GM18519 (cell line): ENCODE measurements around the gene IRF2BPL.

Experiments used
- ATAC-seq: cut with Tn5 transposase; IDR thresholded peaks from one replicate; pipeline ENCODE4 v1.9.1; 2021; ENCODE audit warnings: mild to moderate bottlenecking, moderate library complexity; ENCODE audit not compliant: unreplicated experiment, low FRiP score

Gene IRF2BPL

DNA sequence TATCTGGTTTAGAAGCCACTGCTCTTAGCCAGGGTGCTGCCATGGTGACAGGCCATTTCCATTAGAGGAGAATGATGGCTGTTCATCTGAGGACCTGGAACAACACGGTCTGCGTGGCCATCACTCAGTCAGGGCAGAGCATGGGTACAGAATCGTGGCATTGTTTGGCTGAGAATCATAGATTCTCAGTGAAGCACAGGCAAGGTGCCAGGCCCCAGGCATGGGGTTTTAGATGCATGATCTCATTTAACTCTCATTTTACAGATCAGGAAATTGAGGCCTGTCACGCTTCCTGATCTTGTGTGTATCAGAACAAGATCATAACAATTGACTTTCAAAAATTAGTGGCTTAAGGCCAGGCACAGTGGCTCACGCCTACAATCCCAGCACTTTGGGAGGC, 26.8 kb upstream of the IRF2BPL start:
- no peak for ATAC-seq

DNA sequence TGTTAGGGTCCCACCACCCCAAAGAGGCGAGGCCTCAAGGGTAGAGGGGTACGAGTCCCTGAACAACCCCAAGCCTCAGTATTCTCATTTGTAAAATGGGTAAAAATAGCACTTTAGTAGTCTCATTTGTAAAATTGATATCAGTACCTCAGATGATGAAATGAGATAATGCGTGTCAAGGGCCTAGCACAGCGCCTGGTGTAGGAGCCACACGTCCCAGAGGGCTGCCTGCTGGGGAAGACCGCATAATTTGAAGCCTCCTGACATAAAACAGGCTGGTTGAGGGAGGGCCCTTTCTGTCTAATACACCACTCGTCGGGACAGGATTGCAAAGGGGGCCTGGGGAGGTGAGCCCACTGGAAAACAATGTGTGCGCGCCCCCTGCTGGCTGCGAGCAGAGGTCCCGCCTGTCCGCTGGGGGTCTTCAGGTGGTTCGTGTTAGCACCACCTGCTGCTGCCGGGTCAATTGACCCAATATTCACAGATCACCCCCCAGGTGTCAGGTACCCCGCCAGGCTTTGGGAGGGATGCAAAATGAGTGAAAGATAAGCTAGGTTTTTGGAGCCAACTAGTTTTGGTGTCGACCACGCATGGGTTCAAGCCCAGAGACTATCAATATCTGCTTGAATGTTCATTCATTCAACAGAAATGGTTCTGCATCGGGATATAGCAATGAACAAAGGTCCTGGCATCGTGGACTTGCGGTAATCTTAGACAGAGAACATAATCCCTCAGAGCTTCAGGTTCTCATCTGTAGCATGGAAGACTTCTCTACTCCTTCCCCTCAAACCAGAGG, 24.7 kb upstream of the IRF2BPL start:
- no peak for ATAC-seq

DNA sequence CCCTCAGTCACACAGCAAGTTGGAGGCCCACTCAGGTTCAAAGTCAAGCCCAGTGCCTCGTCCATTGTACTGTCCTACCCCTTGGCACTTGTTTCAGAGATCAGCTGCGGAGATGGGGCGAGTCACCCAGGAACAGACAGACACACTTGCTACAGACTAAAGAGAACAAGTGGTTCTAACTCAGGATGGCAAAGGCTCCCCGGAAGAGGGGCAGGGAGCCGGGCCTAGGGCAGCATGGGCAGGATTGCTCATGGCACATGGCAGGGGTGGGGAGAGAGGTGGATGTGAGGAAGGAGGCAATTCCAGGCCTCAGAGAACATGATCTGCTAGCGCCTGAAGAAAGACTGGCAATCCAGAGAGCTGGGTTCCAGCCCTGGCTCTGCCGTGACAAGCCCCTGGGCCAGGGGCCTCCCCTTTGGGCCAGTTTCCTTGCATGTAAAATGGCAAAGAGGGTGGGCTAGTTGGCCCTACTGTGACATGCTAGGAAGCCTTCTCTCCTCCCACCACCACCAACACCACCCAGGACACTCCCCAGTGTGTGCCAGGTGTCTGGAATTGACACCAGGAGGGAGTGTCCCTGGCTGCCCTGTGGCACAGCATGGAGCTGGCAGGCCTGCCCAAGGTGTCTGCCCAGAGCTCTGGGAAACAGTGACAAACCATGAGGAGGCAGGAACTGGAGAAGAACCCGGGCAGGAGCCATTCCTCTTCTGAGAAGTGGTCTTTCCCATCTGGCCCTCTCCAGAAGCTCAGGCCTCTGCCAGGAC, 24.0 kb upstream of the IRF2BPL start:
- ATAC-seq = no peak

DNA sequence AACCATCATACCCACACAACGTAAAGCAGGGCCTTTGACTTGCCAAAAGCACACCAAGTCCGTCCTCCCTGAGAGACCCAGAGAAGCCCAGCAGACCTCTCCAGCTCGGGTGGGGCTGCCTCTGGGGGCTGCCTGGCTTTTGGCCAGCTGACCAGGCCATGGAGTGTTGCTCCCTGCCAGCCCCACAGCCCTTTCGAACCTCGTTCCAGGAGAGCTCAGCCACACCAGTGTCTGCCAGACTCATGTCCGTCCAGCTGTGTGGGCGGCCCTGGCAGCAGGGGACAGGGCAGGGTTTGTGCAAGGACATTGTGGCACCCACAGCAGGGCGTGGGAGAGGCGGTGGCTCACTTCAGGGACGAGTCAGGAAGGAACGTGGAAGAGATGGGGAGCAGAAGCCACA, 22.6 kb upstream of the IRF2BPL start:
- ATAC-seq = no peak

DNA sequence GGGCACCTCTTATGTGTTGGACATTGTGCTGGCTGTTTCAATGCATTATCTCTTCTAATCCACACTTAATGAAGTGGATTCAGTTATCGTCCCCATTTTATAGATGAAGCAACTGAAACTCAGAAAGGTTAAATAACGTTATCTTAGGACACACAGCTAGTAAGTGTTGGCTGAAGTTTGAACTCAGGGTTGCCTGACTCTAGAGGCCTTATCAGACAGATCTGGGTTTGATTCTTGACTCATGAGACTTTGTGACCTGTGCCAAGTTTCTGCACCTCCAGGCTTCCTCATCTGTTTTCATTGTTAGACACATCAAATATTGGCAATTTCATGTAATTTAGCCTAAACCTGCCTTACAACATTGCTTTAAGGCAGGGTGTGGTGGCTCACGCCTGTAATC, 18.2 kb upstream of the IRF2BPL start:
- no peak for ATAC-seq

DNA sequence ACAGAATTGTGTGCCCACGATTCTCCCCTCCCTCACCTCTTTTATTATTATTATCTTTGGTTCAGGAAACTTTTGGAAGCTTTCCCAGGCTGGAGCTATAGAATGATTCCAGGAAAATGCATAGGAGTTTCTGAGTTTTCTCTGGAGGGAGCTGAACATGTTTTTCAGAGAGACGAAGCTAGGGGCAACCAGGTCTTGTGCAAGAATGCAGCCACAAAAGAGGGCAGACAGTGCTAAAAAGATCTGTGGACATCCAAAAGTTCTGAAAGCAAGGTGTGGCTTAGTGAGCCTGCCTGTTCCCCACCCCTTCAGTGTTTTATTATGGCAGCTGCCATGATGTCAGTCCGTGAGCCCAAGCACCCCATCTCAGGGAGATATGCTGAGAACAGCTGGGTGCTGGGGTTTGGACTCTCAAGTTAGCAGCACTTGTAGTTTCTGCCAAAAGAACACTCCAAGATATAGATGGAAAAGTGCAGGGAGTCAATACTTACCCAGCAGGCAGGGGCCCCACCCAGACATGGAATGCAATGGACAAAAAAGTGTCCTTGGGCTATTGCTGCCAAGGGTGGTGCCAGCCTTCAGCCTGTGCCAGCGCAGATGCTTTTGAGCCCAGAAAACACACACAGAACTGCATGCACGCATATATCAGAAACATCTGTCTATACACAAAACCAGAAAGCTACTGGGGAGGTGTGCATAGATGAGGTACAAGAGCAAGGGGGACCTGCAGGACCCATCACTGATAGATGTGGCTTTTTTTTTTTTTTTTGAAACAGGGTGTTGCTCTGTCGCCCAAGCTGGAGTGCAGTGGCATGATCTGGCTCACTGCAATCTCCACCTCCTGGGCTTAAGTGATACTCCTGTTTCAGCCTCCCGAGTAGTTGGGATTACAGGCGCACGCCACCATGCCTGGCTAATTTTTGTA, 17.0 kb upstream of the IRF2BPL start:
- ATAC-seq = no peak

DNA sequence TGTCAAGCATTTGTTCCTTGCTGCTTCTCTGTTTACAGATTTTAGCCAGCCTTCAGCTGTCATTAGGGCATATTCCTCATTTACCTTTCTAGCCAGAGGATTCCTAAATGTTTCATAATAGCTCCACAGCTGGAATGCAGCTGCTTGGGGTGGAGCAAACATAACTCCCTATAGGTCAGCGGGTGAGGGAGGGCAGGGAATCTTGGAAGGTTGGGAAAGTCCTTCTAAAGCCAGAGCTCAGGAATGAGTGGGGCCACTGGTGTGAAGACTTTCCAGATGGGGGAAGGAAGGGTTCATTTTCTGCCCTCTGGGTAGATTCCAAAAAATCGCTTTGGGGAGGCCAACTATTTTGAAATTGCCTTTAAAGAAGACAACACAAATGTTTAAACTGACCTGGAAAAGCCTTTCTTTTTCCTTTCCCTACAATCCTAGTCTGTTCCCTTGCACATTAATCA, 16.3 kb upstream of the IRF2BPL start:
- no peak for ATAC-seq

DNA sequence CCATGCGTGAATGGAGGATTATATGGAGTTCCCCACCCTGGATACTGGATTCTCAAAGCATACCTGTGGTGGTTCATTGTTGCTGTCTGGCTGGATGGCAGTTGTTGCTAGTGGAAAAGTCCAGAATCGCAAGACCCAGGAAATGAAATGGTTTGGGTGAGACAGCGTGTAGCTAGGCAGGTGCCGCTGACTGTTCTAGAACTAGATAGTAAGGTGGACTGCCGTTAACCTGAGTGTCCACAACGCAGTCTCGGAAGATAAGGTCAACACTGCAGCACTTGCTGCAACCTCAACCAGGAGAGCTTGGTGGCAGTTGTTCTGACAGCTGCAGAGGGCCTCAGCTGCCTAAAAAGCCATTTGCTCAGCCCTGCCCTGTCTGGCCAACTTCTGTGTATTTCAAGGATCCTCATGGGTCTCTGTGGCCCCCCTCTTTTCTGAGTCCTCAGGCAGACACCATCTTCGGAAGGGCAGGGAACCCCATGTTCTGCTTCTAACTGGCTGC, 15.5 kb upstream of the IRF2BPL start:
- ATAC-seq = no peak

DNA sequence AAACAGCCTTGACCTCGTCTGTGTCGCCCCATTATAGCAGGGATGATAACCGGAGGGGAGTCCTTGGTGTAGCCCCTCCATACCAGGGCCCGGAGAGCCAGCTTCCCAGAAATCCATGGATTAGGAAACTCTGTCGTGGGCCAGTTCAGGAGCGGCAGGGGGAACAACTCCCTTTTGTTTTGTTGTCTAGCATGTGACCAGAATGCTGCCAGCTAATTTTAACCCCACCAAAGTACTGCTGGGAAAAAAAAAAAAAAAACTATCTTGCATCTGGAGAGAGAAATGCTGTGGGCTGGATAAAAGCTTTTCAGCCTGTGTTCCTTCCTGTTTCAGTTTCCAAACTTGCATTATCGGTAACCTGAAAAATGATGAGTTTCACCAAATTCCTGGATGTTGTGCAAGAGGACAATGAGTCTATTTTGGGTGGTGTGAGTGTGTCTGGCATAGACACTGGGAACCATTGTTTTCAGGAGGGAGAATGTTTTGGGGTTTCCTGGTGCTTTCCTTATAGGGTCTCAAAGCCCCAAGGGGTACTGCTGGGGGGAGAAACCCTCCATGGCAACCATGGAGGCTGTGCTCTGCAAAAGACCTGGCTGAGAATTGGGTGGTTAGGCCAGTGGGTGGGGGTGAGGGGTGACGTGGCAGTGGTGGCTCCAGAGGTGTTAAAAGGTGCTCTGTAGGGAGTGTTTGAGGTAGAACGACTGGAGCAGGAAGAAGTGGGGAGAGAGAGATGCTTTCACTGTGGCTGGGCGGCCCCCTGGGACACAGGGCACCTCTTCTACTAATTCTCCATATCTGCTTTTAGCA, 14.9 kb upstream of the IRF2BPL start:
- ATAC-seq = no peak

DNA sequence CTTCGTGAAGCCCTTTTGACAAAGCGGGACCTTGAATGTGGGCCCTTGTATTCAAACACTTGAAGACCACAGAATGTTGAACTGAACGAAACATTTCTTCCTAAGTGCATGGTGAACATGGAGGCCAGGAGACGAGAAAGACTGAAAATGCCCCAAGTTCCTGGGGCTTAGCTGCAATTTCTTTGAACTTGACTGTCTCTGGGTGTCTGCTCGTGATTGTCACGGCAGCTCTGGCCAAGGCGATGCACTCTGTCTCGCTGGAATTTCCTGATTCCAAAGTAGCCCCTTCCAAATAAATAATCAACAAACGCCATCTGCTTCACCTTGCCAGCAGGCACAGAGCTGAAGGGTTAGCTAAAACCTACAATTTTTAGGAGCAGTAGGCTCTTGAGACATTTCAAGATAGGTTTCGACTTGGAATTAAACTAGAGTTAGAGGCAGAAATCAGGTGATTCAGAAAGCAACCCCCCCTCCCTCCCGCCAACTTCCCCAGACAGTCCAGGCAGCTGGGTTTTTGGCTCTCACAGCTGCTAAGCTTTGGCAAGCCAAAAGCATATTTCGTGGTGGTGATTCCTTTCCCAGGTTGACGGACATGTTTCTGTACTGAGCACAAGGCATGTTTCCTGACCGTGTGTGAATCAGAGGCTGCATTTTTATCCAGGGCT, 13.5 kb upstream of the IRF2BPL start:
- ATAC-seq = no peak

DNA sequence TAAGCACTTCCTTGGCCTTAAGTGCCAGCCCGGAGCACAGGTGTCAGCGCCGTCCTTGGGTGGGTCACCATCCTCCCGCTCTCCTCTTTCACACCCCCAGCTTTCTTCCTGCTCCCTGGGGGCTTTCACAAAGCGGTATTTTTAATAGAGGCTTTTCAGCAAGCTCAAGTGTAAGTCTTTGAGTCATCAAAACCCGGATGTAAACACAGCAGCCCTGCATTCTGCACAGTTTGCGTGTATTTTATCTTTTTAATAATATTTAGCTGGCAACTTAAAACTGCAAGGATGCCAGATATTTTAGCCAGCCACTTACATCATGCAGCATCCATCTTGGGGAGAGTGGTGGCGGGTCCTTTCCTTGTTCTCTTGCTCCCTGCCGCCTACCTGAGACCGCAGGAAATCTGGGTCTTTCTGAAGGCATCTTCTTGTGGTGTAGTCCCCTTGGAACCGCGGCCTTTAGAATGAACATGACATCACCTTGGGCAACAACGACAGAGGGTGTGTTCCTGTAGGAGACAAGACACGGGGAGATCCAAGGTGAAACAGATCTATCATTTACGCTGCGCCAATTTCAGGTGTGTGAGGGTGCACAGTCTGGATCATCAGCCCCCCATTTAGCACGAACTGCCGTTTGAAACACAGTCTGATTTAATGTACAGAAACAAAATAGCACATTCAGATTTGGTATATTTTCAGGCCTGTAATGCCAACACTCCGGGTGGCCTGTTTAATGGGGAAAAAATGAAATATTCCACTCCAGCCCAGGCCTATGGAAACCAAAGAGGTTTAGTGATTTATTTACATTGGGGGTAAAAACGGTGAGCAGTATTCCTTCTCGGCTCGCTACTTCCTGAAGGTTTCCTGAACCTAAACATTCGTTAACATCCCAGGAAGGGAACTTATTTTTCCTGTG, 12.5 kb upstream of the IRF2BPL start:
- no peak for ATAC-seq

DNA sequence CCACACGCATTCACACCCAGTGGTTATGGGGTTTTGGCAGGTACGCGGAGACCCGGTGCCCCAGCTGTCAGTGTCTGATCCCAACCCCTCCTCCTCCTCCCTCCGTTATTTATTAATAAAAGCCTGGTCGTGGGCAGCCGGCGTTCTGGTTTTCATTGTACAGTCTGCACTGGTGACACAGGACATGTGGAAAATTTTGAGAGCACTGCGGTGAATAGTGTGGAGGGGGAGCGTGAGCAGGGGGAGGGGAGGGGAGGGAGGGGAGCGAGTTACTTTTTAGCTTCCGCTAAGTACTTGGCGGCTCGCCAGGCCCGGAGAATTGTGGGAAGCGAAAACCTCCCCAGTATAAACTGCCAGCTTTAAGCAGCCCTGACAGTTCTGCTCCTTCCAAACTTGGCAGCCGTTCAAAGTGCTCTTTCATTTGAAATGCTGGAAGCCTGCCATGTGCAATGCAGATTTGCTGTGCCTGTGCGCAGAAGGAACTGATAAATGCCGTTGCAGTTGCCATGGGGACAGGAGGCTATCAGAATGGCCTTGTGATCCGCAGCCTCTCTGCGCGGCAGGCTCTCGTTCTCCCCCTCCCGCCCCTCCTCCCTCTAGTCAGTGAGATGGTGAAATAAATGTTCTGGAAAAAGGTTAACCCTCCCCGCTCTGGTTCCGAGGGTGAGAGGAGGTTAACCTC, 11.7 kb upstream of the IRF2BPL start:
- peak; percentile 53 for ATAC-seq

DNA sequence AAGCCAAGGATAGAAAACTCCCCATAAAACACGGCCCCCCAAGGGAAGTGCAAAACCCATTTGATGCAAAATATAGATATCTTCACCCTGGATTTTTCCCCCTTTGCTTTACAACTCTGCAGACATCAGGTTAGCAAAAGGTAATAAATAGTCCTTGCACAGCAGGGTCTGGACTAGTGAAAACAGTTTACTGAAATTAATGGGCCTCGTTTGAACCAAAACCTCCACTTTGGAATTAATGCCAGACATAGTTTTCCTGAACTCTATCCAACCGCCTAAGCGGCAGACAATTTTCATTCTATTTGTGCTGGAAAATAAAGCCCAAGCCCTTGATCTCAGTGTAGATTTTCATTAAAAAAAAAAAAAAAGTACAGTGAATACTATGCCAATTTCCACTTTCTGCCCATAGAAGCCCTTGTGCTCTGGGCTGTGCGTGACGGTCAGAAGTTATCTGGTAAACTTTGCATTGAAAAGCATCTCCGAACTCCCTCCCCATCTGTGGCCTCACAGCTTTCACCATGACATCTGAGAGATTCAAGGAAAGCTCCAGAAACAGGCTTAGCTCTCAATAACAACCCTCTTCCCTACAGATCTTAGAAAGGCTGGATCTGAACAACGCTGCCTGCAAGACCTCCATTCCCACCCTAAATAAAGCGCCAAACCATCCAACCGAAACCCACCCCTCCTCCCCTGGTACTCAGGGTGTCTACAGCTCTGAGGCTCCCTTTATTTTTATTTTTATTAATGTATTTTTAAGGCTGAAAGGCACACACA, 11.0 kb upstream of the IRF2BPL start:
- ATAC-seq = no peak

DNA sequence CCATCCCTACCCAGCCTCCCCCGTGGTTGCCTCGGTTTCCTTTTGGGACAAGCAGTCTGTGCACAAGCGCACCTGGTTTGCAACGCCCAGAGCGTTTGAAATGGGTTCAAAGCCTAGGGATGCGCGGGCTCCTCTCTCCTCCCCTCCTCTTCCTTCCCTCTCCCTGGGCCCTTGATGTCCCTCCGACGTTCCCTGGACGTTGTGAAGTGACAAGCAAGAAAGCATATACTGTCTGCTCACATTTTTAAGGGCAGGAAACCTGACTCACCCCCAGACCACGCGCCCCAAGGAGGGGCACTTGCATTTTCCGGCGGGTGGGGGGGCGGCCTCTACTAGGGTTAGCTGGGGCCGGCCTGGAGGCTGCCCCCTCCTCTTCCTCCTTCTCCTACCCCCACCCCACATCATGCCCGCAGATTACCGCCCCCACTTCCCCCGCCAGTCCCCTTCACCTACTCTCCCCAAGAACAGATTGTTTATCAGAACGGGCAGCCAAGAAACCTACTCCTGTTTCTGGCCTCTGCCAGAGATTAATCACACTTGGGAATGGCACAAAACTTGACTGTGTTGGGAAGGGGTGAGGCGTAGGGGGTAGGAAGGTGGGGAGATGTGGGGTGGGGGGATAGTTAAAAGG, 9.5 kb upstream of the IRF2BPL start:
- no peak for ATAC-seq

DNA sequence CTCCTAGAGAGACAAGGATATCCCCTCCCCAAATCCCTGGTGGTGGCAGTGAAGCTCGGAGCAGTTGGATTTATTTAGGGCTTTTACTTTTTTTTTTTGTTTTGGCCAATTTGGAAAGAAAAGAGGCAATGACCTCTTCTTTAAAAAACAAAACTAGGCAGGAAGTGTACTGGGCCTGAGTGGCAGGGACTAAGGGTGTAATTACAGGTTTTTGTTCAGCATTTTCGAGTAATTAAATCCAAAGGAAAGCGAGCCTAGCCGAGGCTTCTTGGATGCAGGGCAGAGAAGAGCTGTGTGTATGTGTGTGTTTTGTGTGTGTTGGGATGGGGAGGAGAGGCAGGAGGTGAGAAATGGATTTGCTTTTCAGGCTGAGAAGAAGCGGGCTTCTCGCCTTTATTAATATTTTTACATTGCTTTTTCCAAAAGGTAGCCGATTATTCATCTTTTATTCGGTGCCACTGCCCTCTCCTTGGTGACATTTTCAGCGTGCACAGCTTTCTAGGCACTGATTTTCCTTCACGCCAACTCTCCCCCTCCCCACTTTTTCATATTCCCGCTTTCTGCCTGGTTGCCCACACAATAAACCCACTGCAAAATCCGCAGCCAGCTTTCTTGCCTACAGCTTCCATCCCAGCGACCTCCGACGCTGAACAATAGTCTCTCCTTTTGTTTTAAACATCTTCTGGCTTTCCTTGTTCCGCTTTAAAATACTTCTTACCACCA, 8.9 kb upstream of the IRF2BPL start:
- ATAC-seq = no peak
